Stimulated activated naive CD4-positive, alpha-beta T cell treated with Interleukin-2 at 50 U/mL for 16 hours (primary cell): ENCODE measurements around the gene RBM19.

ENCODE experiments used
- DNase-seq: peaks from one replicate; lab custom pipeline; 2025; lab: John Stamatoyannopoulos, UW

Gene RBM19

GRCh38 chr12:113882690-113883089 lies 83.4 kb downstream of the RBM19 start:
- no peak for DNase-seq

GRCh38 chr12:113880988-113881962 lies 84.8 kb downstream of the RBM19 start:
- no peak for DNase-seq

- DNase-seq = no peak
Observed at GRCh38 chr12:113880326-113880725, 85.8 kb downstream of the RBM19 start.

- no peak for DNase-seq
Observed at GRCh38 chr12:113879658-113880057, 86.5 kb downstream of the RBM19 start.

- DNase-seq = no peak
Observed at GRCh38 chr12:113877607-113878006, 88.5 kb downstream of the RBM19 start.

- DNase-seq = no peak
Observed at GRCh38 chr12:113876160-113876559, 90.0 kb downstream of the RBM19 start.

- no peak for DNase-seq
Observed at GRCh38 chr12:113875691-113876090, 90.4 kb downstream of the RBM19 start.

- DNase-seq = no peak
Observed at GRCh38 chr12:113874999-113875561, 91.0 kb downstream of the RBM19 start.

GRCh38 chr12:113874326-113874725 lies 91.8 kb downstream of the RBM19 start:
- no peak for DNase-seq

GRCh38 chr12:113873740-113874139 lies 92.4 kb downstream of the RBM19 start:
- no peak for DNase-seq

GRCh38 chr12:113870890-113871289 lies 95.2 kb downstream of the RBM19 start:
- no peak for DNase-seq

- DNase-seq = no peak
Observed at GRCh38 chr12:113870035-113870434, 96.1 kb downstream of the RBM19 start.

GRCh38 chr12:113868365-113868764 lies 97.8 kb downstream of the RBM19 start:
- no peak for DNase-seq

- DNase-seq = no peak
Observed at GRCh38 chr12:113867258-113867657, 98.9 kb downstream of the RBM19 start.

GRCh38 chr12:113866496-113866895 lies 99.6 kb downstream of the RBM19 start:
- DNase-seq = no peak

- DNase-seq = no peak
Observed at GRCh38 chr12:113863455-113863845, 102.7 kb downstream of the RBM19 start.

- no peak for DNase-seq
Observed at GRCh38 chr12:113862590-113863454, 103.3 kb downstream of the RBM19 start.

- no peak for DNase-seq
Observed at GRCh38 chr12:113861708-113862312, 104.3 kb downstream of the RBM19 start.

- DNase-seq = no peak
Observed at GRCh38 chr12:113860950-113861349, 105.2 kb downstream of the RBM19 start.

GRCh38 chr12:113860059-113860820 lies 105.9 kb downstream of the RBM19 start:
- DNase-seq = no peak

GRCh38 chr12:113858841-113859386 lies 107.2 kb downstream of the RBM19 start:
- DNase-seq = no peak
